ENCODE results near the gene KIF16B. TPM values are rescaled to one million over a fixed set of nuclear protein-coding genes. Genes with fewer than 3 reads are reported as not detected.

The KIF16B gene
- total and polyA plus RNA-seq, 2 of the 13 experiments (the other 11 are each of a cell fraction or from before 2014, with no cell fraction given) = 6.9 to 18.0 TPM

DNA sequence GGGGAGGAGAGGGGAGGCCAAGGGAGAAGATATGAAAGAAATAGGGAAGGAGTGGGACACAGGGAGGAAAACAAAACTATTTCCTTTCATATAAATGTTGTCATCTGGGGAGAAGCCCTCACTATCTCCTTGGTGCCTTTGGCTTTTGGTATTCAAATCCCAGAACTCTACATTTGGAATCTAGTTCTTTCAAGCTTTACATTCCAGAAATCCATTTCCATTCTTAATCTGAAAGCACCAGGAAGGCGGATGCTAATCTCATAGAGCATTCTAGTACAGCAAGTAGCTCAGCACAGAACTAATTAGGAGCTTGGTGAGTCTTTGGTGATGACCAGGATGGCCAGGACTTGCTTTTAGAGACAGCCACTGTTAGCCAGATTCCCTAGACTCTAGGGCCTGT is 177.9 kb downstream of the KIF16B start:
- no peak overlapping the region for H3K9ac ChIP-seq (ENCODE audit: insufficient read depth, low read depth, low read length)
- BruUV-seq (replicated peaks) = no TSS peak
- TF ChIP-seq, protein P1, sequence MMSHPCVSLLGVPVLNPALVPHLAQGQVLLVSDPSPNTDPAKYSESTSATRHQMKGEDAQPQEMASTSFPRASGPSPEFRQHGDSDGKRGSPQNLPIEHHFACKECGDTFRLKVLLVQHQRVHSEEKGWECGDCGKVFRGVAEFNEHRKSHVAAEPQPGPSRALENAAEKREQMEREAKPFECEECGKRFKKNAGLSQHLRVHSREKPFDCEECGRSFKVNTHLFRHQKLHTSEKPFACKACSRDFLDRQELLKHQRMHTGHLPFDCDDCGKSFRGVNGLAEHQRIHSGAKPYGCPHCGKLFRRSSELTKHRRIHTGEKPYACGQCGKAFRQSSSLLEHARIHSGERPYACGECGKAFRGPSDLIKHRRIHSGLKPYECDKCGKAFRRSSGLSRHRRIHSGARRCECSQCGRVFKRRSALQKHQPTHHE (CRISPR knock-in tag; IDR thresholded peaks at IDR 0.05; ENCODE audit: borderline replicate concordance) = no peak
- TF ChIP-seq HNRNPK (IDR thresholded peaks at IDR 0.05; ENCODE audit: low read depth, low read length, poor library complexity, severe bottlenecking) = peak; percentile 89
- DNase-seq (ENCODE audit: low spot score) (no peak), FAIRE-seq (no peak), ATAC-seq (no peak)
- no peaks in the 10 kb centered on the region for H3K9me3 ChIP-seq (ENCODE audit: low read length)
- H3K4me3 ChIP-seq (replicated peaks in 1 of 3; ENCODE audit: insufficient read depth in 1 of 3, low read depth in 2 of 3, low read length in 3 of 3) = no peak overlapping the region
- H3K4me1 ChIP-seq (ENCODE audit: insufficient read depth, low read length) = no peaks in the 10 kb centered on the region
- no peaks in the 10 kb centered on the region for H3K79me2 ChIP-seq (ENCODE audit: insufficient read depth, low read length)
- in situ Hi-C loops (cut with HindIII; ENCODE audit: extremely low pct_ligation_motif_present, low pct_unique_long_range_greater_than_20kb) (no loop called here), intact Hi-C loops (cut with micrococcal nuclease; ENCODE audit: unreplicated experiment) (no loop called here)
- 94% methylated on average over 1 of the region's 1 CpG for WGBS (ENCODE audit: low lambda C conversion rate)
- H3K4me2 ChIP-seq (ENCODE audit: low read depth, low read length) = no peak overlapping the region
- H4K20me1 ChIP-seq (ENCODE audit: insufficient read depth, low read length) = no peaks in the 10 kb centered on the region
- no peak overlapping the region for H3K27ac ChIP-seq (ENCODE audit: extremely low read length, insufficient read depth, low read length)
- no peak overlapping the region for H2AFZ ChIP-seq (ENCODE audit: low read length)
- CTCF ChIA-PET (ENCODE audit: low intra/inter-chr PET ratio, low total read pairs) = no interaction called here
- no peaks in the 10 kb centered on the region; a peak in 2 of 5 replicates for H3K36me3 ChIP-seq (replicated peaks in 1 of 2; ENCODE audit: control insufficient read depth in 1 of 2, insufficient read depth in 2 of 2, low read length in 2 of 2)
- no peaks in the 10 kb centered on the region for H3K27me3 ChIP-seq (ENCODE audit: control insufficient read depth in 1 of 2, insufficient read depth in 2 of 2, low read length in 2 of 2)
- POLR2A ChIA-PET = no interaction called here

DNA sequence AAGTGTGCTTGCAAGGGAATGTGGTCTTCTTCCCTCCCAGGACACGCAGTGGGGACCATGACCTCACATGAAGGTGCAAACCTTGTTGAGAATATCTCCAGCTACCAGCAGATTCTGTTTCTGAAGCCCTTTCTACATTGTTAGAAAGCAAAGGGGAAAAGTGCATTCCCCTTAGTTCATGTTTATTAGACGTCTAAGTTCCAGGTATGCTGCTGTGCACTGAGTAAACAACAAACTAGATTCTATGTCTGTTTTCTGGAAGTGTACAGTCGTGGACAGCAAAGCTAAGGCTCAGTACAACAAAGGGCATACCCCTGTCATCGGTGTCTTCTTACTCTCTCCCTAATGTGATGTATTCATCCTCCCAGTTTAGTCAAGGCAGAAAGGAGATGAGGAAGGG is 178.5 kb downstream of the KIF16B start:
- H2AFZ ChIP-seq (ENCODE audit: low read length) = no peak overlapping the region
- no peaks in the 10 kb centered on the region for H3K79me2 ChIP-seq (ENCODE audit: insufficient read depth, low read length)
- in situ Hi-C loops (cut with HindIII; ENCODE audit: extremely low pct_ligation_motif_present, low pct_unique_long_range_greater_than_20kb) (no loop called here), intact Hi-C loops (cut with micrococcal nuclease; ENCODE audit: unreplicated experiment) (no loop called here)
- TF ChIP-seq, protein P2, sequence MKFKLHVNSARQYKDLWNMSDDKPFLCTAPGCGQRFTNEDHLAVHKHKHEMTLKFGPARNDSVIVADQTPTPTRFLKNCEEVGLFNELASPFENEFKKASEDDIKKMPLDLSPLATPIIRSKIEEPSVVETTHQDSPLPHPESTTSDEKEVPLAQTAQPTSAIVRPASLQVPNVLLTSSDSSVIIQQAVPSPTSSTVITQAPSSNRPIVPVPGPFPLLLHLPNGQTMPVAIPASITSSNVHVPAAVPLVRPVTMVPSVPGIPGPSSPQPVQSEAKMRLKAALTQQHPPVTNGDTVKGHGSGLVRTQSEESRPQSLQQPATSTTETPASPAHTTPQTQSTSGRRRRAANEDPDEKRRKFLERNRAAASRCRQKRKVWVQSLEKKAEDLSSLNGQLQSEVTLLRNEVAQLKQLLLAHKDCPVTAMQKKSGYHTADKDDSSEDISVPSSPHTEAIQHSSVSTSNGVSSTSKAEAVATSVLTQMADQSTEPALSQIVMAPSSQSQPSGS (CRISPR knock-in tag; IDR thresholded peaks at IDR 0.05) = no peak
- TF ChIP-seq BCL6 (CRISPR knock-in tag; IDR thresholded peaks at IDR 0.05) (peak; percentile 87), RARA (CRISPR knock-in tag; IDR thresholded peaks at IDR 0.05) (peak; percentile 57; the same call in 1 of the 2 replicates), ZNF570 (CRISPR knock-in tag; IDR thresholded peaks at IDR 0.05; ENCODE audit: borderline replicate concordance) (no peak), ZNF773 (CRISPR knock-in tag; IDR thresholded peaks at IDR 0.05; ENCODE audit: borderline replicate concordance) (no peak), ATF7 (IDR thresholded peaks at IDR 0.05) (no peak), ATF7 (CRISPR knock-in tag; IDR thresholded peaks at IDR 0.05) (no peak)
- TF ChIP-seq, protein P3, sequence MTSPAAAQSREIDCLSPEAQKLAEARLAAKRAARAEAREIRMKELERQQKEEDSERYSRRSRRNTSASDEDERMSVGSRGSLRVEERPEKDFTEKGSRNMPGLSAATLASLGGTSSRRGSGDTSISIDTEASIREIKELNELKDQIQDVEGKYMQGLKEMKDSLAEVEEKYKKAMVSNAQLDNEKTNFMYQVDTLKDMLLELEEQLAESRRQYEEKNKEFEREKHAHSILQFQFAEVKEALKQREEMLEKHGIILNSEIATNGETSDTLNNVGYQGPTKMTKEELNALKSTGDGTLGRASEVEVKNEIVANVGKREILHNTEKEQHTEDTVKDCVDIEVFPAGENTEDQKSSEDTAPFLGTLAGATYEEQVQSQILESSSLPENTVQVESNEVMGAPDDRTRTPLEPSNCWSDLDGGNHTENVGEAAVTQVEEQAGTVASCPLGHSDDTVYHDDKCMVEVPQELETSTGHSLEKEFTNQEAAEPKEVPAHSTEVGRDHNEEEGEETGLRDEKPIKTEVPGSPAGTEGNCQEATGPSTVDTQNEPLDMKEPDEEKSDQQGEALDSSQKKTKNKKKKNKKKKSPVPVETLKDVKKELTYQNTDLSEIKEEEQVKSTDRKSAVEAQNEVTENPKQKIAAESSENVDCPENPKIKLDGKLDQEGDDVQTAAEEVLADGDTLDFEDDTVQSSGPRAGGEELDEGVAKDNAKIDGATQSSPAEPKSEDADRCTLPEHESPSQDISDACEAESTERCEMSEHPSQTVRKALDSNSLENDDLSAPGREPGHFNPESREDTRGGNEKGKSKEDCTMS (CRISPR knock-in tag; conservative IDR thresholded peaks at IDR 0.05) = no peak
- H3K4me3 ChIP-seq (replicated peaks in 1 of 3; ENCODE audit: insufficient read depth in 1 of 3, low read depth in 2 of 3, low read length in 3 of 3) = no peak overlapping the region
- H3K4me2 ChIP-seq (ENCODE audit: low read depth, low read length) = no peak overlapping the region
- H3K9ac ChIP-seq (ENCODE audit: insufficient read depth, low read depth, low read length) = no peak overlapping the region
- DNase-seq (ENCODE audit: low spot score) = no peak
- POLR2A ChIA-PET = no interaction called here
- H3K36me3 ChIP-seq (replicated peaks in 1 of 2; ENCODE audit: control insufficient read depth in 1 of 2, insufficient read depth in 2 of 2, low read length in 2 of 2) = no peaks in the 10 kb centered on the region; a peak in 2 of 5 replicates
- BruUV-seq (replicated peaks) = no TSS peak
- no peaks in the 10 kb centered on the region for H4K20me1 ChIP-seq (ENCODE audit: insufficient read depth, low read length)
- 62% methylated on average over 4 of the region's 4 CpGs for WGBS (ENCODE audit: low lambda C conversion rate)
- CTCF ChIA-PET (ENCODE audit: low intra/inter-chr PET ratio, low total read pairs) = no interaction called here
- no peaks in the 10 kb centered on the region for H3K27me3 ChIP-seq (ENCODE audit: control insufficient read depth in 1 of 2, insufficient read depth in 2 of 2, low read length in 2 of 2)
- no peaks in the 10 kb centered on the region for H3K9me3 ChIP-seq (ENCODE audit: low read length)
- H3K27ac ChIP-seq (ENCODE audit: extremely low read length, insufficient read depth, low read length) = no peak overlapping the region
- ATAC-seq = no peak
- no peaks in the 10 kb centered on the region for H3K4me1 ChIP-seq (ENCODE audit: insufficient read depth, low read length)
- no peak for FAIRE-seq
